Measurements from ENCODE around the gene CLRN3.

The CLRN3 gene

GRCh38 chr10:127882391-127882790, 10.3 kb downstream of the CLRN3 start:
- H3K27me3 ChIP-seq (ENCODE audit: control insufficient read depth in 1 of 2, insufficient read depth in 1 of 2, low read length in 2 of 2) = peaks cover 0 to 29% of the 10 kb centered on the region in 2 experiments
- no peak overlapping the region for H3K4me3 ChIP-seq (ENCODE audit: insufficient read depth in 1 of 2, low read depth in 1 of 2, low read length in 2 of 2)
- no peak overlapping the region for H2BK120ac ChIP-seq (ENCODE audit: low read depth, low read length)
- H3K4me2 ChIP-seq (ENCODE audit: low read length, poor library complexity, severe bottlenecking) = no peak overlapping the region
- no peak overlapping the region for H3K23ac ChIP-seq (ENCODE audit: low read length in 2 of 2)
- H3K27ac ChIP-seq (ENCODE audit: low read length, poor library complexity, severe bottlenecking) = no peak overlapping the region
- no peak overlapping the region for H2BK5ac ChIP-seq (ENCODE audit: low read depth, low read length, poor library complexity, severe bottlenecking)
- no peaks in the 10 kb centered on the region for H3K9me3 ChIP-seq (ENCODE audit: control insufficient read depth, low read length)
- 75% methylated on average over 7 of the region's 8 CpGs for WGBS
- no peak overlapping the region for H3K4ac ChIP-seq (ENCODE audit: low read depth in 1 of 2, low read length in 2 of 2)
- H3K4me1 ChIP-seq (ENCODE audit: control insufficient read depth, insufficient read depth, low read depth, low read length) = no peaks in the 10 kb centered on the region
- peak overlapping the region; percentile 38 for H2BK15ac ChIP-seq (ENCODE audit: low read depth, poor library complexity, severe bottlenecking)
- H3K9ac ChIP-seq (ENCODE audit: low read length) = no peak overlapping the region
- H2AFZ ChIP-seq (ENCODE audit: low read depth, low read length) = no peak overlapping the region
- no peak overlapping the region for H2AK5ac ChIP-seq (ENCODE audit: low read length, severe bottlenecking)
- no peaks in the 10 kb centered on the region for H3K79me1 ChIP-seq (replicated peaks; ENCODE audit: low read length, poor library complexity, severe bottlenecking)
- DNase-seq = no peak
- no peak overlapping the region for H4K91ac ChIP-seq (ENCODE audit: low read length)
- no peak overlapping the region for H3K14ac ChIP-seq (ENCODE audit: low read length in 2 of 2)
- H3K18ac ChIP-seq (ENCODE audit: low read depth in 1 of 2, low read length in 2 of 2) = no peak overlapping the region
- H4K8ac ChIP-seq (ENCODE audit: low read length) = no peak overlapping the region
- H3K36me3 ChIP-seq (ENCODE audit: control insufficient read depth in 1 of 2, insufficient read depth in 2 of 2, low read depth in 1 of 2, low read length in 2 of 2) = no peaks in the 10 kb centered on the region
- no peak overlapping the region for H2BK12ac ChIP-seq (ENCODE audit: low read length in 2 of 2)

GRCh38 chr10:127881262-127881661, 11.5 kb downstream of the CLRN3 start:
- Histone ChIP-seq H2BK5ac (ENCODE audit: low read depth, low read length, poor library complexity, severe bottlenecking) (no peak overlapping the region), H2BK12ac (ENCODE audit: low read length in 2 of 2) (no peak overlapping the region), H2AK5ac (ENCODE audit: low read length, severe bottlenecking) (no peak overlapping the region), H3K4me2 (ENCODE audit: low read length, poor library complexity, severe bottlenecking) (no peak overlapping the region), H3K4me1 (ENCODE audit: control insufficient read depth, insufficient read depth, low read depth, low read length) (no peaks in the 10 kb centered on the region), H4K91ac (ENCODE audit: low read length) (no peak overlapping the region), H2AFZ (ENCODE audit: low read depth, low read length) (no peak overlapping the region), H3K23ac (ENCODE audit: low read length in 2 of 2) (no peak overlapping the region), H3K27ac (ENCODE audit: low read length, poor library complexity, severe bottlenecking) (no peak overlapping the region), H4K8ac (ENCODE audit: low read length) (no peak overlapping the region), H3K36me3 (ENCODE audit: control insufficient read depth in 1 of 2, insufficient read depth in 2 of 2, low read depth in 1 of 2, low read length in 2 of 2) (no peaks in the 10 kb centered on the region), H3K27me3 (ENCODE audit: control insufficient read depth in 1 of 2, insufficient read depth in 1 of 2, low read length in 2 of 2) (peaks cover 0 to 30% of the 10 kb centered on the region in 2 experiments), H2BK120ac (ENCODE audit: low read depth, low read length) (no peak overlapping the region), H3K14ac (ENCODE audit: low read length in 2 of 2) (no peak overlapping the region), H3K4me3 (ENCODE audit: insufficient read depth in 1 of 2, low read depth in 1 of 2, low read length in 2 of 2) (no peak overlapping the region), H3K79me1 (replicated peaks; ENCODE audit: low read length, poor library complexity, severe bottlenecking) (no peaks in the 10 kb centered on the region), H2BK15ac (ENCODE audit: low read depth, poor library complexity, severe bottlenecking) (no peak overlapping the region), H3K18ac (ENCODE audit: low read depth in 1 of 2, low read length in 2 of 2) (no peak overlapping the region), H3K9ac (ENCODE audit: low read length) (no peak overlapping the region), H3K4ac (ENCODE audit: low read depth in 1 of 2, low read length in 2 of 2) (no peak overlapping the region), H3K9me3 (ENCODE audit: control insufficient read depth, low read length) (no peaks in the 10 kb centered on the region)
- no peak for DNase-seq
- WGBS = 96% methylated on average over 8 of the region's 8 CpGs

- no peaks in the 10 kb centered on the region for H3K79me1 ChIP-seq (replicated peaks; ENCODE audit: low read length, poor library complexity, severe bottlenecking)
- H3K23ac ChIP-seq (ENCODE audit: low read length in 2 of 2) = no peak overlapping the region
- H3K4me1 ChIP-seq (ENCODE audit: control insufficient read depth, insufficient read depth, low read depth, low read length) = no peaks in the 10 kb centered on the region
- no peak for DNase-seq
- no peak overlapping the region for H2BK12ac ChIP-seq (ENCODE audit: low read length in 2 of 2)
- H3K4me3 ChIP-seq (ENCODE audit: insufficient read depth in 1 of 2, low read depth in 1 of 2, low read length in 2 of 2) = no peak overlapping the region
- H3K9me3 ChIP-seq (ENCODE audit: control insufficient read depth, low read length) = no peaks in the 10 kb centered on the region
- no peak overlapping the region for H3K4ac ChIP-seq (ENCODE audit: low read depth in 1 of 2, low read length in 2 of 2)
- H3K4me2 ChIP-seq (ENCODE audit: low read length, poor library complexity, severe bottlenecking) = no peak overlapping the region
- no peak overlapping the region for H2AFZ ChIP-seq (ENCODE audit: low read depth, low read length)
- H3K36me3 ChIP-seq (ENCODE audit: control insufficient read depth in 1 of 2, insufficient read depth in 2 of 2, low read depth in 1 of 2, low read length in 2 of 2) = no peaks in the 10 kb centered on the region
- H3K27me3 ChIP-seq (ENCODE audit: control insufficient read depth in 1 of 2, insufficient read depth in 1 of 2, low read length in 2 of 2) = peaks cover 0 to 35% of the 10 kb centered on the region in 2 experiments
- H4K8ac ChIP-seq (ENCODE audit: low read length) = no peak overlapping the region
- H2BK5ac ChIP-seq (ENCODE audit: low read depth, low read length, poor library complexity, severe bottlenecking) = no peak overlapping the region
- H3K9ac ChIP-seq (ENCODE audit: low read length) = no peak overlapping the region
- H3K27ac ChIP-seq (ENCODE audit: low read length, poor library complexity, severe bottlenecking) = no peak overlapping the region
- no peak overlapping the region for H3K18ac ChIP-seq (ENCODE audit: low read depth in 1 of 2, low read length in 2 of 2)
- H3K14ac ChIP-seq (ENCODE audit: low read length in 2 of 2) = no peak overlapping the region
- H4K91ac ChIP-seq (ENCODE audit: low read length) = no peak overlapping the region
- H2BK15ac ChIP-seq (ENCODE audit: low read depth, poor library complexity, severe bottlenecking) = no peak overlapping the region
- H2BK120ac ChIP-seq (ENCODE audit: low read depth, low read length) = no peak overlapping the region
- no CpG with 5 or more reads among the region's 2 CpGs for WGBS
- H2AK5ac ChIP-seq (ENCODE audit: low read length, severe bottlenecking) = no peak overlapping the region
These were observed 12.2 kb downstream of the CLRN3 start for GRCh38 chr10:127880557-127880956.

GRCh38 chr10:127878475-127879055, 14.2 kb downstream of the CLRN3 start:
- no peak for DNase-seq
- Histone ChIP-seq H3K9ac (ENCODE audit: low read length) (no peak overlapping the region), H3K9me3 (ENCODE audit: control insufficient read depth, low read length) (no peaks in the 10 kb centered on the region), H3K18ac (ENCODE audit: low read depth in 1 of 2, low read length in 2 of 2) (no peak overlapping the region), H3K23ac (ENCODE audit: low read length in 2 of 2) (no peak overlapping the region), H2BK5ac (ENCODE audit: low read depth, low read length, poor library complexity, severe bottlenecking) (no peak overlapping the region), H3K4ac (ENCODE audit: low read depth in 1 of 2, low read length in 2 of 2) (no peak overlapping the region), H2BK120ac (ENCODE audit: low read depth, low read length) (no peak overlapping the region), H2BK12ac (ENCODE audit: low read length in 2 of 2) (no peak overlapping the region), H3K36me3 (ENCODE audit: control insufficient read depth in 1 of 2, insufficient read depth in 2 of 2, low read depth in 1 of 2, low read length in 2 of 2) (no peaks in the 10 kb centered on the region), H2BK15ac (ENCODE audit: low read depth, poor library complexity, severe bottlenecking) (no peak overlapping the region), H3K4me1 (ENCODE audit: control insufficient read depth, insufficient read depth, low read depth, low read length) (no peaks in the 10 kb centered on the region), H4K91ac (ENCODE audit: low read length) (no peak overlapping the region), H3K14ac (ENCODE audit: low read length in 2 of 2) (no peak overlapping the region), H3K4me2 (ENCODE audit: low read length, poor library complexity, severe bottlenecking) (no peak overlapping the region), H3K79me1 (replicated peaks; ENCODE audit: low read length, poor library complexity, severe bottlenecking) (no peaks in the 10 kb centered on the region), H4K8ac (ENCODE audit: low read length) (no peak overlapping the region), H2AK5ac (ENCODE audit: low read length, severe bottlenecking) (no peak overlapping the region), H2AFZ (ENCODE audit: low read depth, low read length) (no peak overlapping the region), H3K27ac (ENCODE audit: low read length, poor library complexity, severe bottlenecking) (no peak overlapping the region), H3K4me3 (ENCODE audit: insufficient read depth in 1 of 2, low read depth in 1 of 2, low read length in 2 of 2) (no peak overlapping the region), H3K27me3 (ENCODE audit: control insufficient read depth in 1 of 2, insufficient read depth in 1 of 2, low read length in 2 of 2) (peaks cover 0 to 20% of the 10 kb centered on the region in 2 experiments)
- WGBS = 93% methylated on average over 4 of the region's 4 CpGs
